ENCODE measurements around the gene PRR35.
A peak's percentile ranks its signal among the peaks of the same experiment; 100 is the strongest.

The PRR35 gene

GRCh38 chr16:560204-560700, at the start of gene PRR35:
TSS of gene PRR35 (plus strand) at chr16:560394. CDS start at chr16:563295, 2,901 bp downstream.
- DNase-seq: no peak

- no peak for DNase-seq
Measured at GRCh38 chr16:512802-513201, 47.4 kb upstream of the PRR35 start.

GRCh38 chr16:513950-514349, 46.2 kb upstream of the PRR35 start:
- DNase-seq: no peak

- DNase-seq: no peak
Measured at GRCh38 chr16:515175-515938, 44.8 kb upstream of the PRR35 start.

GRCh38 chr16:515939-516226, 44.3 kb upstream of the PRR35 start:
- DNase-seq: no peak

- no peak for DNase-seq
Measured at GRCh38 chr16:516301-516700, 43.9 kb upstream of the PRR35 start.

- no peak for DNase-seq
Measured at GRCh38 chr16:518858-519257, 41.3 kb upstream of the PRR35 start.

GRCh38 chr16:519425-519824, 40.8 kb upstream of the PRR35 start:
- DNase-seq: no peak

- no peak for DNase-seq
Measured at GRCh38 chr16:519841-520687, 40.1 kb upstream of the PRR35 start.

- no peak for DNase-seq
Measured at GRCh38 chr16:520847-521246, 39.3 kb upstream of the PRR35 start.

GRCh38 chr16:521381-522210, 38.6 kb upstream of the PRR35 start:
- no peak for DNase-seq

GRCh38 chr16:522320-523096, 37.7 kb upstream of the PRR35 start:
- DNase-seq: no peak

- no peak for DNase-seq
Measured at GRCh38 chr16:523097-523741, 37.0 kb upstream of the PRR35 start.

- DNase-seq: no peak
Measured at GRCh38 chr16:524274-525040, 35.7 kb upstream of the PRR35 start.

- DNase-seq: no peak
Measured at GRCh38 chr16:525123-525519, 35.1 kb upstream of the PRR35 start.

- DNase-seq: no peak
Measured at GRCh38 chr16:525520-526180, 34.5 kb upstream of the PRR35 start.

GRCh38 chr16:526181-527014, 33.8 kb upstream of the PRR35 start:
- DNase-seq: no peak

GRCh38 chr16:527015-527903, 32.9 kb upstream of the PRR35 start, which contains the start of gene CAPN15:
TSS of gene CAPN15 (plus strand) at chr16:527712. CDS start at chr16:546839, 19,127 bp downstream.
- DNase-seq: peak; percentile 84
